Measurements from ENCODE around the gene PAFAH2.

The PAFAH2 gene

GRCh38 chr1:25985670-25986069 lies 12.2 kb downstream of the PAFAH2 start:
- H3K36me3 ChIP-seq (ENCODE audit: control insufficient read depth, insufficient read depth, low read length), result no peaks in the 10 kb centered on the region; the same call in 1 of the 2 replicates
- no peak for DNase-seq (ENCODE audit: low read depth, low spot score)
- WGBS (ENCODE audit: insufficient coverage, insufficient read length), result no CpG with 5 or more reads among the region's 3 CpGs
- H3K4me3 ChIP-seq (ENCODE audit: low read length), result no peak overlapping the region
- H3K9me3 ChIP-seq (ENCODE audit: control insufficient read depth, insufficient read depth, low read length), result no peaks in the 10 kb centered on the region
- H3K27me3 ChIP-seq (ENCODE audit: control insufficient read depth, insufficient read depth, low read length), result no peaks in the 10 kb centered on the region; the same call in 1 of the 2 replicates
- H3K4me1 ChIP-seq (ENCODE audit: control insufficient read depth, insufficient read depth, low read length), result no peaks in the 10 kb centered on the region
- no peak overlapping the region for H3K27ac ChIP-seq (ENCODE audit: low read length)

GRCh38 chr1:25985171-25985570 lies 12.7 kb downstream of the PAFAH2 start:
- no peak overlapping the region for H3K4me3 ChIP-seq (ENCODE audit: low read length)
- no peak for DNase-seq (ENCODE audit: low read depth, low spot score)
- H3K9me3 ChIP-seq (ENCODE audit: control insufficient read depth, insufficient read depth, low read length), result no peaks in the 10 kb centered on the region
- H3K4me1 ChIP-seq (ENCODE audit: control insufficient read depth, insufficient read depth, low read length), result no peaks in the 10 kb centered on the region
- H3K27me3 ChIP-seq (ENCODE audit: control insufficient read depth, insufficient read depth, low read length), result no peaks in the 10 kb centered on the region; the same call in 1 of the 2 replicates
- H3K27ac ChIP-seq (ENCODE audit: low read length), result no peak overlapping the region
- no CpG with 5 or more reads among the region's 1 CpG for WGBS (ENCODE audit: insufficient coverage, insufficient read length)
- H3K36me3 ChIP-seq (ENCODE audit: control insufficient read depth, insufficient read depth, low read length), result no peaks in the 10 kb centered on the region; the same call in 1 of the 2 replicates

GRCh38 chr1:25979210-25979609 lies 18.7 kb downstream of the PAFAH2 start:
- no CpG with 5 or more reads among the region's 7 CpGs for WGBS (ENCODE audit: insufficient coverage, insufficient read length)
- Histone ChIP-seq H3K4me1 (ENCODE audit: control insufficient read depth, insufficient read depth, low read length) (no peaks in the 10 kb centered on the region), H3K36me3 (ENCODE audit: control insufficient read depth, insufficient read depth, low read length) (no peaks in the 10 kb centered on the region; the same call in 1 of the 2 replicates), H3K9me3 (ENCODE audit: control insufficient read depth, insufficient read depth, low read length) (no peaks in the 10 kb centered on the region), H3K4me3 (ENCODE audit: low read length) (no peak overlapping the region), H3K27me3 (ENCODE audit: control insufficient read depth, insufficient read depth, low read length) (no peaks in the 10 kb centered on the region), H3K27ac (ENCODE audit: low read length) (no peak overlapping the region)
- DNase-seq (ENCODE audit: low read depth, low spot score), result no peak

DNA sequence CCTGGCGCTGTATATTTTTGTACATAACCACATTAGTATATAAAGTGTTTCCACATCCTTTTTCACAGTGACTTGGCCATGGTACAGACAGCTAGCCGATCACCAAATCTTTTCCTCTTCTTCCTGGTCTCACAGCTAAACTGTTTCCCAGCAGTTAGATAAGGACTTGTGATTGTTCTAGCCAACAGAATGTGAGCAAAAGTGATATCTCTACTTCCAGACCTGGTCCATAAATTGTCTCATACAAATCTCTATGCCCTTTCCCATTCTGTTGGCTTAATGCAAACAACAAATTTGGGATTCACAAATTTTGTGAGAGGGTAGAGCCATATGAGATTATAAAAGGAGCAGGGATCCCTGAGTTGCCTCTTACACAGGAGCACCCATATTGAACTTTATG lies 19.5 kb downstream of the PAFAH2 start:
- Histone ChIP-seq H3K4me3 (ENCODE audit: low read length) (no peak overlapping the region), H3K9me3 (ENCODE audit: control insufficient read depth, insufficient read depth, low read length) (no peaks in the 10 kb centered on the region), H3K27ac (ENCODE audit: low read length) (no peak overlapping the region), H3K4me1 (ENCODE audit: control insufficient read depth, insufficient read depth, low read length) (no peaks in the 10 kb centered on the region), H3K36me3 (ENCODE audit: control insufficient read depth, insufficient read depth, low read length) (no peaks in the 10 kb centered on the region), H3K27me3 (ENCODE audit: control insufficient read depth, insufficient read depth, low read length) (no peaks in the 10 kb centered on the region)
- WGBS (ENCODE audit: insufficient coverage, insufficient read length), result no CpG with 5 or more reads among the region's 2 CpGs
- no peak for DNase-seq (ENCODE audit: low read depth, low spot score)

- no CpG with 5 or more reads among the region's 5 CpGs for WGBS (ENCODE audit: insufficient coverage, insufficient read length)
- H3K36me3 ChIP-seq (ENCODE audit: control insufficient read depth, insufficient read depth, low read length), result no peaks in the 10 kb centered on the region
- H3K4me1 ChIP-seq (ENCODE audit: control insufficient read depth, insufficient read depth, low read length), result no peaks in the 10 kb centered on the region
Measured at GRCh38 chr1:25977801-25978200, 20.1 kb downstream of the PAFAH2 start.

GRCh38 chr1:25973610-25974321 lies 24.1 kb downstream of the PAFAH2 start:
- Histone ChIP-seq H3K36me3 (ENCODE audit: control insufficient read depth, insufficient read depth, low read length) (no peaks in the 10 kb centered on the region), H3K9me3 (ENCODE audit: control insufficient read depth, insufficient read depth, low read length) (no peaks in the 10 kb centered on the region), H3K27ac (ENCODE audit: low read length) (no peak overlapping the region), H3K27me3 (ENCODE audit: control insufficient read depth, insufficient read depth, low read length) (no peaks in the 10 kb centered on the region), H3K4me3 (ENCODE audit: low read length) (no peak overlapping the region), H3K4me1 (ENCODE audit: control insufficient read depth, insufficient read depth, low read length) (no peaks in the 10 kb centered on the region)
- DNase-seq (ENCODE audit: low read depth, low spot score), result no peak
- WGBS (ENCODE audit: insufficient coverage, insufficient read length), result no CpG with 5 or more reads among the region's 6 CpGs

More at GRCh38 chr1:25977801-25978200, 20.1 kb downstream of the PAFAH2 start:
- H3K27me3 ChIP-seq (ENCODE audit: control insufficient read depth, insufficient read depth, low read length), result no peaks in the 10 kb centered on the region
- no peaks in the 10 kb centered on the region for H3K9me3 ChIP-seq (ENCODE audit: control insufficient read depth, insufficient read depth, low read length)
- DNase-seq (ENCODE audit: low read depth, low spot score), result no peak
- no peak overlapping the region for H3K4me3 ChIP-seq (ENCODE audit: low read length)
- no peak overlapping the region for H3K27ac ChIP-seq (ENCODE audit: low read length)

DNA sequence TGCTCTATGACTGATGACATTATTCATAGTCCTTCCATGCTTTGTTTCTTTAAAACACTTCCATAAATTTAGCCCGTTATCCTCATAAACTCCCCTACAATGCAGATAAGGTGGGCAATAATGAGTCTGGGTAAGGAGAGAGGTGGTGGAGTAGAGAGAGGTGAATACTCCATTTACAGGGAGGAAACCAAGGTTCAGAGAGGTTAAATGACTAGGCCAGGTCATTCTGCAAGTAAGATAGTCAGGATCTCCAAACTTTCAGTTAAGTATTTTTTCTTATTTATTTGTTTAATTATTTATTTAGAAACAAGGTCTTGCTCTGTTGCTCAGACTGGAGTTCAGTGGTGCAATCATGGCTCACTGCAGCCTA lies 26.1 kb downstream of the PAFAH2 start:
- Histone ChIP-seq H3K36me3 (ENCODE audit: control insufficient read depth, insufficient read depth, low read length) (no peaks in the 10 kb centered on the region), H3K27me3 (ENCODE audit: control insufficient read depth, insufficient read depth, low read length) (no peaks in the 10 kb centered on the region), H3K27ac (ENCODE audit: low read length) (no peak overlapping the region), H3K4me1 (ENCODE audit: control insufficient read depth, insufficient read depth, low read length) (no peaks in the 10 kb centered on the region), H3K9me3 (ENCODE audit: control insufficient read depth, insufficient read depth, low read length) (no peaks in the 10 kb centered on the region), H3K4me3 (ENCODE audit: low read length) (no peak overlapping the region)
- DNase-seq (ENCODE audit: low read depth, low spot score), result no peak
- no CpG with 5 or more reads among the region's 1 CpG for WGBS (ENCODE audit: insufficient coverage, insufficient read length)

GRCh38 chr1:25971066-25971810 lies 26.6 kb downstream of the PAFAH2 start:
- Histone ChIP-seq H3K4me3 (ENCODE audit: low read length) (no peak overlapping the region), H3K4me1 (ENCODE audit: control insufficient read depth, insufficient read depth, low read length) (no peaks in the 10 kb centered on the region), H3K27ac (ENCODE audit: low read length) (no peak overlapping the region), H3K9me3 (ENCODE audit: control insufficient read depth, insufficient read depth, low read length) (no peaks in the 10 kb centered on the region), H3K36me3 (ENCODE audit: control insufficient read depth, insufficient read depth, low read length) (no peaks in the 10 kb centered on the region), H3K27me3 (ENCODE audit: control insufficient read depth, insufficient read depth, low read length) (no peaks in the 10 kb centered on the region)
- DNase-seq (ENCODE audit: low read depth, low spot score), result no peak
- WGBS (ENCODE audit: insufficient coverage, insufficient read length), result no CpG with 5 or more reads among the region's 8 CpGs

DNA sequence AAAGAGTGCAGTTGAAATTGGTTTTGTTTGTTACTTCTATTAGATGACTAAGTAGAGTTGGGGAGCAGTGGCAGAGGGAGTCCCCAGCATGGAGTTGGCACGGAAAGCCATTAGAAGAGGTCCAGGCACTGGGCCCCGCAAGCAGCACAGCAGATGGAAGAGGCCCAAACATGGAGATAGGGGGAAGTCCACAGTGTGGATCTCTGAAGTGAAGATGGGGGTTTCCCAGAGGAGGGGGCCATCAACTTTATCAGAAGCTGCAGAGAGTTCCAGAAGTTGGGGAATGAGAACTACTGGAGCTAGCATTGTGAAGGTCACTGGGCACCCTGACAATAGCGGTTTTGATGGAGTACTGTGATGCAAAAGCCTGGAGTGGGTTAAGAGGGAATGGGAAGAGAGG lies 30.6 kb downstream of the PAFAH2 start:
- no CpG with 5 or more reads among the region's 3 CpGs for WGBS (ENCODE audit: insufficient coverage, insufficient read length)
- Histone ChIP-seq H3K27me3 (ENCODE audit: control insufficient read depth, insufficient read depth, low read length) (no peaks in the 10 kb centered on the region), H3K9me3 (ENCODE audit: control insufficient read depth, insufficient read depth, low read length) (no peaks in the 10 kb centered on the region), H3K4me1 (ENCODE audit: control insufficient read depth, insufficient read depth, low read length) (no peaks in the 10 kb centered on the region), H3K36me3 (ENCODE audit: control insufficient read depth, insufficient read depth, low read length) (no peaks in the 10 kb centered on the region), H3K4me3 (ENCODE audit: low read length) (no peak overlapping the region), H3K27ac (ENCODE audit: low read length) (no peak overlapping the region)
- no peak for DNase-seq (ENCODE audit: low read depth, low spot score)

DNA sequence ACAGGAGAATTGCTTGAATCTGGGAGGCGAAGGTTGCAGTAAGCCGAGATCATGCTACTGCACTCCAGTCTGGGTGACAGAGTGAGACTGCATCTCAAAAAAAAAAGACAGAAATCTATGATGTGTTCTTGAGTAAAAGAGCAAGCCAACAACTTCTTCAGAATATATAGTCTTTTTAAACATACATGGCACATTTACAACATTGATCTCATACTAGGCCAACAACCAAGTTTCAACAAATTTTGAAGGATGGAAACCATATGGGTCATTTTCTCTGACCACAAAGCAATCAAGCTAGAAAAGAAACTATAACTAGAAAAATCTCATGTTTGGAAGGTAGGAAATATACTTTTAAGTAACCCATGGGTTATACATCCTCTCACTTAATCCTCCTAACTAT lies 38.3 kb downstream of the PAFAH2 start:
- no peaks in the 10 kb centered on the region for H3K4me1 ChIP-seq (ENCODE audit: control insufficient read depth, insufficient read depth, low read length)
- no peaks in the 10 kb centered on the region for H3K27me3 ChIP-seq (ENCODE audit: control insufficient read depth, insufficient read depth, low read length)
- 0 out of 2 replicates have a peak, but pooled peaks cover 5% of the 10 kb centered on the region for H3K36me3 ChIP-seq (ENCODE audit: control insufficient read depth, insufficient read depth, low read length)
- no peaks in the 10 kb centered on the region for H3K9me3 ChIP-seq (ENCODE audit: control insufficient read depth, insufficient read depth, low read length)
- H3K27ac ChIP-seq (ENCODE audit: low read length), result no peak overlapping the region
- DNase-seq (ENCODE audit: low read depth, low spot score), result no peak
- WGBS (ENCODE audit: insufficient coverage, insufficient read length), result no CpG with 5 or more reads among the region's 2 CpGs
- no peak overlapping the region for H3K4me3 ChIP-seq (ENCODE audit: low read length)

Data from iPS DF 6.9 (cell line).